SK-N-SH (cell line): Measurements from ENCODE around the gene TSHZ2.

Source experiments
- CTCF ChIP-seq: fragments of 200-600 bp; sonication (generic); IDR thresholded peaks from 2 replicates; pipeline ENCODE4 v1.6.1; 2017; ENCODE audit warnings: antibody characterized with exemption, mild to moderate bottlenecking, moderate library complexity
- EP300 ChIP-seq, 2 experiments: IDR thresholded peaks; 2 replicates each; pipeline versions ENCODE4 v1.4.0 to v1.6.1; 2012; ENCODE audit warnings: borderline replicate concordance in 1 of 2, low read depth in 1 of 2, low read length in 1 of 2
- FOXJ3 ChIP-seq: sonication (generic); formaldehyde crosslinking; IDR thresholded peaks from 2 replicates; pipeline ENCODE4 v1.5.1; 2020; ENCODE audit warnings: mild to moderate bottlenecking, missing genetic modification reagents
- GABPA ChIP-seq: IDR thresholded peaks from 2 replicates; pipeline ENCODE4 v1.4.0; 2012; ENCODE audit warnings: low read depth, mild to moderate bottlenecking
- RAD21 ChIP-seq: IDR thresholded peaks from 2 replicates; pipeline ENCODE4 v1.6.1; 2012; ENCODE audit warnings: mild to moderate bottlenecking, low read length
- RFX5 ChIP-seq: IDR thresholded peaks from 2 replicates; pipeline ENCODE4 v1.6.1; 2012; ENCODE audit warnings: mild to moderate bottlenecking, improper control_type of control experiment, low read length
- SMC3 ChIP-seq: IDR thresholded peaks from 2 replicates; pipeline ENCODE4 v1.6.1; 2012; ENCODE audit warnings: low read depth, low read length, improper control_type of control experiment
- ZBTB33 ChIP-seq: IDR thresholded peaks from 2 replicates; pipeline ENCODE4 v1.4.0; 2012; ENCODE audit warnings: low read depth, borderline replicate concordance

GRCh38 chr20:53439046-53439445 lies 466.9 kb downstream of the TSHZ2 start:
- TF ChIP-seq RAD21 (no peak), RFX5 (no peak), CTCF (no peak), FOXJ3 (CRISPR knock-in tag) (no peak), EP300 (IDR thresholded peaks at IDR 0.05; ENCODE audit: borderline replicate concordance in 1 of 2, low read depth in 1 of 2, low read length in 1 of 2) (no peak), GABPA (no peak), ZBTB33 (no peak), SMC3 (no peak)
